ENCODE results near the gene RAB26.

RAB26 gene

GRCh38 chr16:2155091-2155950, 6.9 kb downstream of the RAB26 start, which contains the start of gene TRAF7:
Gene TRAF7, plus strand, starts transcription at chr16:2155782. Its CDS starts 8,139 bp downstream, at chr16:2163921.
- intact Hi-C loops (cut with DNase I; ENCODE audit: low total_unique reads), result no loop called here
- TF ChIP-seq CTCF (IDR thresholded peaks at IDR 0.05), result peak in 1 of 2 experiments; percentile 20

DNA sequence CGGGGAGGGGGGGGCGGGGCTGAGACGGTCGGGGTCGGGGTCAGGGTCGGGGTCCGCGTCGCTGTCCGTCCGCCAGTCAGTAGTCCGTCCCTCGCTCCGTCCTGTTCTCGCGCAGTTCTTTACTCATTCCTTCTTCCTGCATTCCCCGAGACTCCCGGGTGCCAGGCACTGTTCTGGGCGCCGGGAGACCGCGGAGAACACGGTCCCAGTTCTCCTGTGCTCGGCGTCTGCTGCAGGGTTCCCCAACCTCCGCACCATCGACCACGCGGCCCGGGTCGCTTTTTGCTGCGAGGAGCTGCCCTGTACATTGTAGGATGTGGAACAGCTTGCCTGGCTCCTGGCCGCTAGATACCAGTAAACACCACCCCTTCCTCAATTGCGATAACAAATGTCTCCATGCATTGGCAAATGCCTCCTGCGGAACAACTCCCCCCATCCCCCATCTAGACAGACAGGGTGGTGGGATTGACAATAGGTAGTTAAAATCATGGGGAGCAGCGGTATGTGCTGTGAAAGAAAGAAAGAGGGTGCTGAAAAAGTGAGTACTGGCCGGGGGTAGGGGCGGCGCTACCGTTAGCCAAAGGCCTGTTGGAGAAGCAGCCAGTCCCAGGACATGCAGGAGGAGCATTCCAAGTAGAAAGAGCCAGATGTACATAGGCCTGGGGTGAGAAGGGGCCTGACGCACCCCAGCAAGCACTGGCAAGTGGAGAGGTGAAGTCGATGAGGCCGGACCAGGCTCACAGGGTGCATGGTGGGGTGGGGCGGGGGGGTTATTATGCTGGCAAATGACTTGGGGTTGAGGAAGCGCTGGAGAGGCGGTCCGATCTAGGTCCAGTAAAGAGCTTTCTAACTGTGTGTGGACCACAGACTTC, 7.8 kb downstream of the RAB26 start:
- Histone ChIP-seq H3K4me3 (peak overlapping the region; percentile 71 to 78), H3K27ac (peak overlapping the region; percentile 78 to 84), H3K9me3 (no peaks in the 10 kb centered on the region), H3K4me1 (peaks cover 0 to 89% (median 75%) of the 10 kb centered on the region in 4 donors), H3K36me3 (peaks cover 0 to 7% (median 0%) of the 10 kb centered on the region in 3 donors), H3K27me3 (no peaks in the 10 kb centered on the region)
- intact Hi-C loops (cut with DNase I; ENCODE audit: low total_unique reads), result no loop called here
- no peak for TF ChIP-seq CTCF (IDR thresholded peaks at IDR 0.05)
- DNase-seq, result no peak

More at GRCh38 chr16:2155091-2155950, 6.9 kb downstream of the RAB26 start, which contains the start of gene TRAF7:
- Histone ChIP-seq H3K27me3 (no peaks in the 10 kb centered on the region), H3K36me3 (peaks cover 0 to 11% (median 0%) of the 10 kb centered on the region in 3 donors), H3K4me3 (peak within 1 kb of the TSS; percentile 71 to 78), H3K4me1 (peaks cover 0 to 89% (median 72%) of the 10 kb centered on the region in 4 donors), H3K27ac (peak within 1 kb of the TSS; percentile 78 to 84), H3K9me3 (no peaks in the 10 kb centered on the region)
- peak; percentile 99 to 100 for DNase-seq

DNA sequence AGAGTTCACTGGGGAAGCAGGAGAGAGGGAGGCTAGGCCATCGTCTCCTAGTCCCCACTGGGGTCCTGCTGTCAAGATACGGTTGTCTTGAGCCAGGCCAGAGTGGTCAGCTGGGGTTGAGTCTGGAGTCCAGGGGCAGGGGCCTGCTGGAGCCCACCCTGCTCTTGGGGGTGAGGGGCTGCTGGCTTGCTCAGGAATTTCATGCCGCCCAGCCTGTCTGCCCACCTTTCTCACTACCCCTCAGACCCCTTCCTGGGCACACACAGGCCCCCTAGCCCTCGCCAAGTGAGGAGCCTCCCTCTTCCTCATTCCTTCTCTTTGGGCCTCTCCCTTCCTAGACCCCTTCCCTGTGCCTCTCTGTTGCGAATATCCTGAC, 8.4 kb downstream of the RAB26 start:
- Histone ChIP-seq H3K27me3 (no peaks in the 10 kb centered on the region), H3K36me3 (peaks cover 0 to under 1% (median 0%) of the 10 kb centered on the region in 3 donors), H3K27ac (peak overlapping the region; percentile 78 to 84), H3K4me3 (peak overlapping the region; percentile 71 to 78), H3K4me1 (peaks cover 0 to 89% (median 69%) of the 10 kb centered on the region in 4 donors), H3K9me3 (no peaks in the 10 kb centered on the region)
- TF ChIP-seq CTCF (IDR thresholded peaks at IDR 0.05), result no peak
- intact Hi-C loops (cut with DNase I; ENCODE audit: low total_unique reads), result no loop called here
- no peak for DNase-seq

DNA sequence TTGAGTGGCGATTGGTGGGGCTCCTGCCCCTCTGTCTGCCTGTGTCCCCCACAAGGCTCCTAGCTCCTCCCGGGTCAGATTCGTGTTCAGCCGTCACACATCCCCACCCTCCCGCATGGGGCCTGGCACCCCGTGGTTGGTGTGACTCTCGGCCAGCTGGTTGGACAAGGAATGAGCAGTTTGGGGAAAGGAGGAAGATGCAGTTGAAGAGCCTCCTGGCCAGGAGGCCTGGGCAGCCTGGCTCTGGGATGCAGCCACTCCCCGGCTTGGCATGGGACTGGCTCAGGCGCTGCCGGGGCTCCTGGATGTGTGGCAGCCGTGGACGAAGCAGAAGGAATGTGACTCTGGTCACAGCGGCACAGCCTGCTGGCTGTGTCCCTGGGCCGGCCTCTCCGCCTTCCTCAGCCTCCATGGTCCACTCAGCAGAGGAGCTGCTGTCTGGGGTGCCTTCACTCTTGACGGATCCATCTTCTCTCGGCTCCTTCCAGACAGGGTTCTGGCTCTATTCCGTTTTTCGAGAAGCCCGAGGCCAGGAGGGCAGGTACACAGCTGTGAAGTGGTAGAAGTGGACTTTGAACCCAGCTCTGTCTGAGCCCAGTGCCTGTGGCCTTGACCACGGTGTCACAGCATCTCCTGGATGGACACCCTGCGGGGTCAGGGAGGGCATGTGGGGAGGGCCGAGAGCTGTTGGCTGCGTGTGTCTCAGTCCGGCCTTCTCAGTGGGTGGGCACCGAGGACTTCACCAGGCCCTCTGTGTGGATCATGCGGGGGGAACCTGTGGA, 9.2 kb downstream of the RAB26 start:
- DNase-seq, result no peak
- no peak for TF ChIP-seq CTCF (IDR thresholded peaks at IDR 0.05)
- no peak overlapping the region for H3K4me3 ChIP-seq
- intact Hi-C loops (cut with DNase I; ENCODE audit: low total_unique reads), result no loop called here
- H3K27me3 ChIP-seq, result no peaks in the 10 kb centered on the region
- H3K9me3 ChIP-seq, result no peaks in the 10 kb centered on the region
- H3K36me3 ChIP-seq, result no peaks in the 10 kb centered on the region
- peaks cover 0 to 87% (median 61%) of the 10 kb centered on the region in 4 donors for H3K4me1 ChIP-seq
- H3K27ac ChIP-seq, result peak overlapping the region; percentile 78 to 84

DNA sequence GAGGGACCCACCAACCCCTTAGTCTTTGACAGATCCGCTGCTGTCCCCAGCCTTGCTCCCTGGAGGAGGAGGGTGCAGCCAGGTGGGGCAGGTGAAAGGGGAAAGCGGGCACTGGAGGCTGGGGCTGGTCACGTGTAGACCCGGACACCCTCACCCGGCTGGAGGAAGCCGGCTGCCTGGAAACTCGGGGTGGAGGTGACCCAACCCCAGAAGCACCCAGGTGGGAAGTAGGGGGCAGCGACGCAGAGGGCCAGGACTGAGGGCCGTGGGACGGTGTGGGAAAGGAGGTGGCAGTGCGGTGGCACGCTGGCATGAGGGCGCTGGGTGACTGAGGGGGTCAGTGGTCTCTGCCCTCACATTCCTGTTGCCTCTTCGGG, 9.8 kb downstream of the RAB26 start:
- H3K4me1 ChIP-seq, result peaks cover 0 to 87% (median 56%) of the 10 kb centered on the region in 4 donors
- no peak overlapping the region for H3K4me3 ChIP-seq
- DNase-seq, result no peak
- intact Hi-C loops (cut with DNase I; ENCODE audit: low total_unique reads), result no loop called here
- H3K27me3 ChIP-seq, result no peaks in the 10 kb centered on the region
- no peak for TF ChIP-seq CTCF (IDR thresholded peaks at IDR 0.05)
- no peaks in the 10 kb centered on the region for H3K9me3 ChIP-seq
- no peaks in the 10 kb centered on the region for H3K36me3 ChIP-seq
- peak overlapping the region in 1 of 2 donors; percentile 84 for H3K27ac ChIP-seq

Data from tibial artery (tissue), 4 donors.